Gastroesophageal sphincter (tissue), 3 donors: ENCODE measurements around the gene PSAP.

Source experiments
- CTCF ChIP-seq, 4 experiments: fragments of 200-600 bp in 2 of 4; fragments of 450-650 bp in 2 of 4; sonication (generic) in 1 of 4; IDR thresholded peaks; one replicate each; pipeline ENCODE4 v1.5.1; 2017 to 2019; ENCODE audit warnings: antibody characterized with exemption in 4 of 4, mild to moderate bottlenecking in 2 of 4, moderate library complexity in 2 of 4
- EP300 ChIP-seq: sonication (generic); formaldehyde crosslinking; IDR thresholded peaks from one replicate; pipeline ENCODE4 v1.6.1; 2017; ENCODE audit warnings: antibody characterized with exemption, mild to moderate bottlenecking
- POLR2AphosphoS5 ChIP-seq: sonication (generic); formaldehyde crosslinking; IDR thresholded peaks from one replicate; pipeline ENCODE4 v1.6.1; 2017; ENCODE audit warnings: antibody characterized with exemption

GRCh38 chr10:71882813-71883659 lies 32.0 kb upstream of the PSAP start:
- TF ChIP-seq EP300 (no peak), CTCF (IDR thresholded peaks at IDR 0.05) (no peak), POLR2AphosphoS5 (no peak)
